ENCODE results near the gene ERCC1. TPM values are rescaled to one million over a fixed set of nuclear protein-coding genes. Genes with fewer than 3 reads are reported as not detected.

Gene ERCC1
- total RNA-seq, 1 experiment from 2014 or later = 62.4 TPM

DNA sequence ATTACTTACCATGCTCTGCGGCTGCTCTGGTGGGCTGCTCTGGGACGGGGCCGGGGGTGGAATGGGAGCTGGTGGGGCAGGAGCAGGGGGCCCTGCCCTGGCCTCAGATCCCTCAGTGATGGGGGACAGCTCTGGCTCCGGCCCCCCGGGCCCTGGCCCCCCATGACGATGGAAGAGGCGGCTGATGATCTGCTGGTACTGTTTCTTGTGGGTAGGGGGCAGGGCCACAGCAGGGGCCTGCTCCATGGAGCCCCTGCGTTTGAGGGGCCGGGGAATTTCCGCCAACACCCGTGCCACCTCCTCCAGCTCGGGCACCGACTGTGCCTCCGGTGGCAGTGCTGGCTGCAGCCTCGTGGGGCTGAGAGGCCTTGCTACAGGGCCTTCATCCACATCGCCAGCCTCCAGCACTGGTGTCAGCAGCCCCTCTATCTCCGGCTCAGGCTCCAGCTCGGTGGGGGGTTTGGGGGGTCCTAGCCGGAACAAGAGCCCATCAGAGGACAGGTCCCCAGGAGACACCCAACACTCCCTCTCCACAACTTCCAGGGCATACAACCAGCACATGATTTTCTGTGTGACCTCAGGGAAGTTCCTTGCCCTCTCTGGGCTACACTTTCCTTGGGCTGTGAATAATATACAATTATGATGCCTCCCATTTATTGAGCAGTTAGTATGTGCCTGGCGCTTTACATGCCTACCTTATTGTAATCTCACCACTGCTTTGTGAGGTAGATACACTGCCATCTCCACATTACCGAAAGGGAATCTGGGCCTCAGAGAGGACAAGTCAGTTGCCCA is 31.6 kb downstream of the ERCC1 start:
- Histone ChIP-seq H3K56ac (ENCODE audit: insufficient read length, low read depth, low read length) (no peak overlapping the region), H3K4me2 (ENCODE audit: insufficient read depth, insufficient read length, low read length) (no peak overlapping the region), H4K5ac (ENCODE audit: insufficient read length, low read depth, low read length) (no peak overlapping the region), H2BK5ac (ENCODE audit: insufficient read length, low read length) (no peak overlapping the region), H3K4ac (ENCODE audit: low read depth, low read length) (no peak overlapping the region), H3K18ac (ENCODE audit: insufficient read length, low read depth, low read length) (no peak overlapping the region), H3K23ac (ENCODE audit: insufficient read length, low read depth, low read length) (no peak overlapping the region), H3K23me2 (ENCODE audit: insufficient read length, low read depth, low read length, poor library complexity, severe bottlenecking) (no peaks in the 10 kb centered on the region), H2AK5ac (ENCODE audit: insufficient read length, low read length) (no peak overlapping the region), H3K79me1 (ENCODE audit: insufficient read depth, low read depth, low read length, poor library complexity, severe bottlenecking) (no peaks in the 10 kb centered on the region), H3K27ac (ENCODE audit: insufficient read length, low read depth, low read length) (no peak overlapping the region), H4K8ac (replicated peaks; ENCODE audit: insufficient read length, low read depth, low read length) (no peak overlapping the region), H4K91ac (ENCODE audit: insufficient read length, low read depth, low read length) (no peak overlapping the region), H3K9ac (ENCODE audit: extremely low read depth, insufficient read length, low read length) (no peak overlapping the region), H3K4me1 (ENCODE audit: insufficient read depth, low read length) (no peaks in the 10 kb centered on the region), H4K20me1 (ENCODE audit: control insufficient read depth, insufficient read depth, insufficient read length) (no peaks in the 10 kb centered on the region), H2BK20ac (ENCODE audit: low read depth, low read length, poor library complexity, severe bottlenecking) (no peak overlapping the region), H2BK120ac (ENCODE audit: low read depth, low read length, poor library complexity, severe bottlenecking) (no peak overlapping the region), H2BK15ac (ENCODE audit: low read depth, low read length) (no peak overlapping the region), H3K27me3 (ENCODE audit: insufficient read depth, low read length) (no peaks in the 10 kb centered on the region; the same call in 1 of the 2 replicates), H3K14ac (ENCODE audit: insufficient read depth, low read length) (no peak overlapping the region), H3K79me2 (ENCODE audit: insufficient read depth, low read length) (no peaks in the 10 kb centered on the region), H2BK12ac (ENCODE audit: insufficient read length, low read depth, low read length) (no peak overlapping the region), H3K9me3 (ENCODE audit: control insufficient read depth, low read depth, low read length) (no peaks in the 10 kb centered on the region), H2AFZ (ENCODE audit: low read length) (no peak overlapping the region), H3T11ph (ENCODE audit: low read length) (no peak overlapping the region)
- Mint-ChIP-seq H3K4me3 (no peak overlapping the region; a peak in 1 of 5 replicates), H3K9me3 (no peaks in the 10 kb centered on the region), H3K27me3 (ENCODE audit: low read depth) (peaks cover 3% of the 10 kb centered on the region), H3K27ac (peak overlapping the region in 1 of 3 experiments; percentile 66; a peak in 1 of 7 replicates), H3K4me1 (peaks cover 4 to 14% of the 10 kb centered on the region in 2 experiments), H3K36me3 (ENCODE audit: insufficient read depth in 1 of 3, low read depth in 3 of 3) (peaks cover 0 to 16% (median 0%) of the 10 kb centered on the region in 3 experiments; a peak in 3 of 7 replicates)
- DNase-seq = no peak
- TF ChIP-seq, protein P1, sequence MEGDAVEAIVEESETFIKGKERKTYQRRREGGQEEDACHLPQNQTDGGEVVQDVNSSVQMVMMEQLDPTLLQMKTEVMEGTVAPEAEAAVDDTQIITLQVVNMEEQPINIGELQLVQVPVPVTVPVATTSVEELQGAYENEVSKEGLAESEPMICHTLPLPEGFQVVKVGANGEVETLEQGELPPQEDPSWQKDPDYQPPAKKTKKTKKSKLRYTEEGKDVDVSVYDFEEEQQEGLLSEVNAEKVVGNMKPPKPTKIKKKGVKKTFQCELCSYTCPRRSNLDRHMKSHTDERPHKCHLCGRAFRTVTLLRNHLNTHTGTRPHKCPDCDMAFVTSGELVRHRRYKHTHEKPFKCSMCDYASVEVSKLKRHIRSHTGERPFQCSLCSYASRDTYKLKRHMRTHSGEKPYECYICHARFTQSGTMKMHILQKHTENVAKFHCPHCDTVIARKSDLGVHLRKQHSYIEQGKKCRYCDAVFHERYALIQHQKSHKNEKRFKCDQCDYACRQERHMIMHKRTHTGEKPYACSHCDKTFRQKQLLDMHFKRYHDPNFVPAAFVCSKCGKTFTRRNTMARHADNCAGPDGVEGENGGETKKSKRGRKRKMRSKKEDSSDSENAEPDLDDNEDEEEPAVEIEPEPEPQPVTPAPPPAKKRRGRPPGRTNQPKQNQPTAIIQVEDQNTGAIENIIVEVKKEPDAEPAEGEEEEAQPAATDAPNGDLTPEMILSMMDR (conservative IDR thresholded peaks at IDR 0.05) = no peak
- no CpG with 5 or more reads among the region's 21 CpGs for WGBS (ENCODE audit: extremely low coverage, insufficient read length, low lambda C conversion rate)

Data from H9 (cell line).